Measurements from ENCODE around the gene CARD19.
A peak's percentile ranks its signal among the peaks of the same experiment; 100 is the strongest.

Gene CARD19

DNA sequence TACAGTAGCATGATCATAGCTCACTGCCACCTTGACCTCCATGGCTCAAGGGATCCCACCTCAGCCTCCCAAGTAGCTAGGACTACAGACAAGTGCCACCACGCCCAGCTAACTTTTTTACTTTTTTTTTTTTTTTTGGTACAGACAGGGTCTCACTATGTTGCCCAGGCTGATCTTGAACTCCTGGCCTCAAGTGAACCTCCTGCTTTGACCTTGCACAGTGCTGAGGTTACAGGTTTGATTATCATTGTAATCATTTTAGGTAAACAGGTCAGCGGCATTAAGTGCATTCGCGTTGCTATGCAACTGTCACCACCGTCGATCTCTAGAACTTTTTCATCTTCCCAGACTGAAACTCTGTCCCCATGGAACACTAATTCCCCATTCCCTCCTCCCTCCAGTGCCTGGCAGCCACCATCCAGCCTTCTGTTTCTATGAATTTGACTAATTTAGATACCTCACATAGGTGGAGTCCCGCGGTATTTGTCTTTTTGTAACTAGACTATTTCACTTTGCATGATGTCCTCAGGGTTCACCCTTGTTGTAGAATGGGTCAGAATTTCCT lies 5.8 kb upstream of the CARD19 start:
- TF ChIP-seq TEAD4 (IDR thresholded peaks at IDR 0.05), result no peak
- TF ChIP-seq, protein P1, sequence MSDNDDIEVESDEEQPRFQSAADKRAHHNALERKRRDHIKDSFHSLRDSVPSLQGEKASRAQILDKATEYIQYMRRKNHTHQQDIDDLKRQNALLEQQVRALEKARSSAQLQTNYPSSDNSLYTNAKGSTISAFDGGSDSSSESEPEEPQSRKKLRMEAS (IDR thresholded peaks at IDR 0.05), result no peak
- no peak for TF ChIP-seq NFIC (IDR thresholded peaks at IDR 0.05)
- TF ChIP-seq EP300 (IDR thresholded peaks at IDR 0.05; ENCODE audit: borderline replicate concordance), result no peak
- TF ChIP-seq EGR1 (IDR thresholded peaks at IDR 0.05), result no peak
- TF ChIP-seq CREB1 (IDR thresholded peaks at IDR 0.05; ENCODE audit: low read depth), result no peak
- no peak for TF ChIP-seq RAD21 (IDR thresholded peaks at IDR 0.05; ENCODE audit: low read depth)
- TF ChIP-seq, protein P2, sequence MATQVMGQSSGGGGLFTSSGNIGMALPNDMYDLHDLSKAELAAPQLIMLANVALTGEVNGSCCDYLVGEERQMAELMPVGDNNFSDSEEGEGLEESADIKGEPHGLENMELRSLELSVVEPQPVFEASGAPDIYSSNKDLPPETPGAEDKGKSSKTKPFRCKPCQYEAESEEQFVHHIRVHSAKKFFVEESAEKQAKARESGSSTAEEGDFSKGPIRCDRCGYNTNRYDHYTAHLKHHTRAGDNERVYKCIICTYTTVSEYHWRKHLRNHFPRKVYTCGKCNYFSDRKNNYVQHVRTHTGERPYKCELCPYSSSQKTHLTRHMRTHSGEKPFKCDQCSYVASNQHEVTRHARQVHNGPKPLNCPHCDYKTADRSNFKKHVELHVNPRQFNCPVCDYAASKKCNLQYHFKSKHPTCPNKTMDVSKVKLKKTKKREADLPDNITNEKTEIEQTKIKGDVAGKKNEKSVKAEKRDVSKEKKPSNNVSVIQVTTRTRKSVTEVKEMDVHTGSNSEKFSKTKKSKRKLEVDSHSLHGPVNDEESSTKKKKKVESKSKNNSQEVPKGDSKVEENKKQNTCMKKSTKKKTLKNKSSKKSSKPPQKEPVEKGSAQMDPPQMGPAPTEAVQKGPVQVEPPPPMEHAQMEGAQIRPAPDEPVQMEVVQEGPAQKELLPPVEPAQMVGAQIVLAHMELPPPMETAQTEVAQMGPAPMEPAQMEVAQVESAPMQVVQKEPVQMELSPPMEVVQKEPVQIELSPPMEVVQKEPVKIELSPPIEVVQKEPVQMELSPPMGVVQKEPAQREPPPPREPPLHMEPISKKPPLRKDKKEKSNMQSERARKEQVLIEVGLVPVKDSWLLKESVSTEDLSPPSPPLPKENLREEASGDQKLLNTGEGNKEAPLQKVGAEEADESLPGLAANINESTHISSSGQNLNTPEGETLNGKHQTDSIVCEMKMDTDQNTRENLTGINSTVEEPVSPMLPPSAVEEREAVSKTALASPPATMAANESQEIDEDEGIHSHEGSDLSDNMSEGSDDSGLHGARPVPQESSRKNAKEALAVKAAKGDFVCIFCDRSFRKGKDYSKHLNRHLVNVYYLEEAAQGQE (IDR thresholded peaks at IDR 0.05; ENCODE audit: low read depth), result no peak
- TF ChIP-seq CEBPB (IDR thresholded peaks at IDR 0.05), result no peak
- TF ChIP-seq FOXM1 (IDR thresholded peaks at IDR 0.05; ENCODE audit: borderline replicate concordance, low read depth), result no peak
- TF ChIP-seq ZBTB7A (IDR thresholded peaks at IDR 0.05; ENCODE audit: low read depth), result no peak
- TF ChIP-seq, protein P3, sequence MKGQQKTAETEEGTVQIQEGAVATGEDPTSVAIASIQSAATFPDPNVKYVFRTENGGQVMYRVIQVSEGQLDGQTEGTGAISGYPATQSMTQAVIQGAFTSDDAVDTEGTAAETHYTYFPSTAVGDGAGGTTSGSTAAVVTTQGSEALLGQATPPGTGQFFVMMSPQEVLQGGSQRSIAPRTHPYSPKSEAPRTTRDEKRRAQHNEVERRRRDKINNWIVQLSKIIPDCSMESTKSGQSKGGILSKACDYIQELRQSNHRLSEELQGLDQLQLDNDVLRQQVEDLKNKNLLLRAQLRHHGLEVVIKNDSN (IDR thresholded peaks at IDR 0.05), result no peak
- TF ChIP-seq TAF1 (IDR thresholded peaks at IDR 0.05; ENCODE audit: low read depth), result no peak
- TF ChIP-seq YY1 (IDR thresholded peaks at IDR 0.05; ENCODE audit: low read depth), result no peak
- TF ChIP-seq TCF12 (IDR thresholded peaks at IDR 0.05; ENCODE audit: low read depth), result no peak

DNA sequence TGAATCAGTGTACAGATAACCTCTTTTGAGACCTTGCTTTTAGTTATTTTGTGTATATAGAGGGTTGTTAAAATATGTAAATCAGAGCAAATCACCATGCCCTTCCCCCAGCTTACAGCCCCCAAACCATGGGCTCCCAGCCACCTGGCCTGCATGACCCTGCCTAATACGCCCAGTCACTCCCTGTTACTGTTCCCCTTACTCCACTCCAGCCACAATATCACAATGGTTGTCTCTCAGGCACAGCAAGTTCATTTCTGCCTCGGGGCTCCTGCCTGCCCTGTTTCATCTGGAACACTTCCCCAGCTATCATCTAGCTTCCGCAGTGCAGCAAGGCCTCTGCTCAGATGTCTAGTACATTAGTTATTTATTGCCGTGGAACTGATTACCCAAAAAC lies 5.0 kb upstream of the CARD19 start:
- no peak for TF ChIP-seq EP300 (IDR thresholded peaks at IDR 0.05; ENCODE audit: borderline replicate concordance)
- no peak for TF ChIP-seq TAF1 (IDR thresholded peaks at IDR 0.05; ENCODE audit: low read depth)
- TF ChIP-seq ZBTB7A (IDR thresholded peaks at IDR 0.05; ENCODE audit: low read depth), result no peak
- TF ChIP-seq NFIC (IDR thresholded peaks at IDR 0.05), result no peak
- no peak for TF ChIP-seq RAD21 (IDR thresholded peaks at IDR 0.05; ENCODE audit: low read depth)
- no peak for TF ChIP-seq FOXM1 (IDR thresholded peaks at IDR 0.05; ENCODE audit: borderline replicate concordance, low read depth)
- no peak for TF ChIP-seq CREB1 (IDR thresholded peaks at IDR 0.05; ENCODE audit: low read depth)

DNA sequence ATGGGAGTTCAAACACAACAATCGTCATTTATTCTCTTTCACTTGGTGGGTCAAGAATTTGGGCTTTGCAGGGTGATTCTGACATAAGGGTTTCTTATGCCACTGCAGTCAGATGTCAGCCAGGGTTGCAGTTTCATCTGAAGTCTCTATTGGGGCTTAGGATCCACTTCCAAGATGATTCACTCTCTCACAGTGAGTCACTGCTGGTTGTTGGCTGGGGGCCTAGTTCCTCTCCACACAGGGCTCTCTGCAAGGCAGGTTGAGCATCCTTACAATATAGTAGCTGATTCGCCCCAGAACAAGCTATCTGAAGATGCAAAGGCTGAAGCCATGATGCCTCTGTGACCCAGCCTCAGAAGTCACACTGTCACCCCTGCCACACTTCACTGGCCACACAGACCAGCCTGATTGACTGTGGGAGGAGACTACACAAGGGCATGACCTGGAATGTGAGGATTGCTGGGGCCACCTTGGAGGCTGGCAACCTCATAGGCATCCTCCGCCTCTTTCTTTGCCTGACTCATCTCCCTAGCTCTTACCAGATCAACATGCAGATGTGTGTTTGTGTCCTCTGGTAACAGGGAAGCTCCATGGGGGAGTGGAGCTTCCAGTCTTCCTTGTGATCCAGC lies 4.5 kb upstream of the CARD19 start:
- no peak for TF ChIP-seq CREB1 (IDR thresholded peaks at IDR 0.05; ENCODE audit: low read depth)
- no peak for TF ChIP-seq EP300 (IDR thresholded peaks at IDR 0.05; ENCODE audit: borderline replicate concordance)
- no peak for TF ChIP-seq EGR1 (IDR thresholded peaks at IDR 0.05)
- no peak for TF ChIP-seq YY1 (IDR thresholded peaks at IDR 0.05; ENCODE audit: low read depth)
- no peak for TF ChIP-seq FOXM1 (IDR thresholded peaks at IDR 0.05; ENCODE audit: borderline replicate concordance, low read depth)
- no peak for TF ChIP-seq ZBTB7A (IDR thresholded peaks at IDR 0.05; ENCODE audit: low read depth)
- TF ChIP-seq CEBPB (IDR thresholded peaks at IDR 0.05), result no peak
- no peak for TF ChIP-seq TCF12 (IDR thresholded peaks at IDR 0.05; ENCODE audit: low read depth)
- TF ChIP-seq, protein P3 (IDR thresholded peaks at IDR 0.05), result 0 out of 2 replicates have a peak, but pooled peaks have one; percentile 21
- peak; percentile 52 for TF ChIP-seq NFIC (IDR thresholded peaks at IDR 0.05)

DNA sequence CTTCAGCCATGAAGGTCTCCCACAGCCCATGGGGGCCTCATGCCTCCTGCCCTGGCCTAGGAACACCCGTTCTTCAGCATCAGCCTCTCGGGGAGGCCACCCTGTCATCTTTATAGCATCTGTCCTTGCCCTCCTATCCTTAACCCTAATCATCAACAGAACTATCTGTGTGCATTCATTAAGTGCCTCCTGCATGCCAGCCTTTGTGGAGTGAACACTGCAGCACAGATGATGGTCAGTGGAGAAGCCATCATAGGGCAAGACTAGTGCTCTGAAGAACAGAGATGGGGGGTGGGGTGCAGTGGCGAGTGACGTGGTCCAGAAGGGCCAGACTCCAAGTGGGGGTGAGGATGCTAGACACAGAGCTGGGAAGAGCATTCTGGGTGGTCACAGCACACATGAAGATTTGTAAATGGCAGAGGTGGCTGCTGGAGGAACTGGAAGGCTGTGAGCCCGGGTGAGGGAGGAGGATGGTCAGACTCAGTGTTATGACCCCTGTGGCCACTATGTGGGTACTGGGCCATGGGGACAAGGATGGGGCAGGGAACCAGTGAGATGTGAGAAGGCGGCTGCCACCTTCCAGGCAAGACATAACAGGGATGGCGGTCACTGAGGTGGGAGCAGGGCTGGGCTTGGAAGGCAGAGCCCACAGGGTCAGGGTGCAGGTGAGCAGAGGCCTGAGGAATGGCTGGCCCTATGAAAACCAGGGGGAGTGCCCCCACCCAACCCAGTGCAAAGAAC lies 3.6 kb upstream of the CARD19 start:
- TF ChIP-seq CREB1 (IDR thresholded peaks at IDR 0.05; ENCODE audit: low read depth) (no peak), ZBTB7A (IDR thresholded peaks at IDR 0.05; ENCODE audit: low read depth) (no peak), EP300 (IDR thresholded peaks at IDR 0.05; ENCODE audit: borderline replicate concordance) (no peak), CEBPB (IDR thresholded peaks at IDR 0.05) (no peak), TAF1 (IDR thresholded peaks at IDR 0.05; ENCODE audit: low read depth) (no peak), TCF12 (IDR thresholded peaks at IDR 0.05; ENCODE audit: low read depth) (no peak), TEAD4 (IDR thresholded peaks at IDR 0.05) (no peak), RAD21 (IDR thresholded peaks at IDR 0.05; ENCODE audit: low read depth) (no peak), EGR1 (IDR thresholded peaks at IDR 0.05) (no peak), YY1 (IDR thresholded peaks at IDR 0.05; ENCODE audit: low read depth) (no peak), FOXM1 (IDR thresholded peaks at IDR 0.05; ENCODE audit: borderline replicate concordance, low read depth) (no peak), NFIC (IDR thresholded peaks at IDR 0.05) (no peak)
- TF ChIP-seq, protein P1 (IDR thresholded peaks at IDR 0.05), result no peak
- TF ChIP-seq, protein P2 (IDR thresholded peaks at IDR 0.05; ENCODE audit: low read depth), result no peak
